C4-2B (cell line): ENCODE results near the gene PTPA.

Experiments used
- CTCF ChIP-seq: fragments of 450-650 bp; conservative IDR thresholded peaks from 2 replicates; pipeline ENCODE4 v1.5.1; 2017; ENCODE audit warnings: mild to moderate bottlenecking
- ZFX ChIP-seq: fragments of 450-650 bp; IDR thresholded peaks from 2 replicates; pipeline ENCODE4 v1.6.1; 2017

- no peak; the same call in 1 of the 2 replicates for TF ChIP-seq CTCF
- no peak for TF ChIP-seq ZFX
Observed at GRCh38 chr9:129102791-129103594, 8.2 kb upstream of the PTPA start.
